H1 (cell line): ENCODE results near the gene IRF2BP1. TPM values are rescaled to one million over a fixed set of nuclear protein-coding genes. Genes with fewer than 3 reads are reported as not detected.

Experiments
- CTCF ChIA-PET: fragments of 300-600 bp; sonication (Branson Sonifier 250); formaldehyde crosslinking; loops from one replicate; lab custom pipeline; 2021; ENCODE audit not compliant: partially characterized antibody; lab: Charles Lee
- POLR2A ChIA-PET: fragments of 300-600 bp; sonication (Branson Sonifier 250); formaldehyde crosslinking; loops from one replicate; lab custom pipeline; 2021; ENCODE audit warnings: inconsistent platforms; ENCODE audit not compliant: partially characterized antibody; lab: Charles Lee
- DNase-seq, 2 experiments: peaks; one replicate each; pipeline versions ENCODE4 v3.0.0 to v3.0.0-alpha.2; 2010 to 2022; ENCODE audit warnings: low spot score in 2 of 2, low read depth in 1 of 2, mixed read lengths in 1 of 2
- FAIRE-seq: peaks from 2 replicates; lab custom pipeline; 2011; peaks lifted over from hg19 to GRCh38; lab: Jason Lieb, UNC
- H2AFZ ChIP-seq: 2 replicates; pipeline ENCODE4 v1.8.1; 2012; ENCODE audit warnings: low read length, inconsistent platforms
- H2AK5ac ChIP-seq: 2 replicates; pipeline ENCODE4 v1.6.1; 2013; ENCODE audit warnings: low read depth, low read length
- H2BK120ac ChIP-seq: replicated peaks from 2 replicates; pipeline ENCODE3; 2013; ENCODE audit warnings: low read depth, low read length, inconsistent platforms
- H2BK12ac ChIP-seq: 2 replicates; pipeline ENCODE4 v1.6.1; 2013; ENCODE audit warnings: low read depth, low read length
- H2BK15ac ChIP-seq: 2 replicates; pipeline ENCODE4 v1.6.1; 2013; ENCODE audit warnings: low read length
- H2BK20ac ChIP-seq: 2 replicates; pipeline ENCODE4 v1.6.1; 2013; ENCODE audit warnings: low read length
- H2BK5ac ChIP-seq: 2 replicates; pipeline ENCODE4 v1.6.1; 2013; ENCODE audit warnings: low read depth, low read length
- H3K14ac ChIP-seq: 2 replicates; pipeline ENCODE4 v1.6.1; 2013; ENCODE audit warnings: inconsistent platforms; ENCODE audit not compliant: insufficient read length
- H3K18ac ChIP-seq: 2 replicates; pipeline ENCODE4 v1.6.1; 2013; ENCODE audit warnings: low read length; ENCODE audit errors: extremely low read depth
- H3K23ac ChIP-seq: 2 replicates; pipeline ENCODE4 v1.6.1; 2013; ENCODE audit warnings: inconsistent platforms; ENCODE audit not compliant: insufficient read length
- H3K23me2 ChIP-seq: 2 replicates; pipeline ENCODE4 v1.6.1; 2013; ENCODE audit warnings: low read depth, low read length
- H3K27ac ChIP-seq: 2 replicates; pipeline ENCODE4 v1.6.1; 2011; ENCODE audit warnings: low read depth, low read length, inconsistent platforms
- H3K27me3 ChIP-seq, 4 experiments: replicated peaks in 1 of 4; 1 replicate in 1 of 4; 2 replicates in 3 of 4; pipeline versions ENCODE4 v1.6.1 to v1.8.1; 2011 to 2013; ENCODE audit warnings: low read length in 3 of 4, mild to moderate bottlenecking in 3 of 4, inconsistent platforms in 2 of 4, mixed read lengths in 2 of 4, moderate library complexity in 1 of 4; ENCODE audit not compliant: control insufficient read depth in 3 of 4, insufficient read depth in 3 of 4; ENCODE audit errors: extremely low read depth in 1 of 4
- H3K36me3 ChIP-seq, 4 experiments: 2 replicates each; pipeline versions ENCODE4 v1.6.1 to v1.8.1; 2011 to 2013; ENCODE audit warnings: mild to moderate bottlenecking in 4 of 4, low read length in 3 of 4, moderate library complexity in 2 of 4, control low read depth in 1 of 4, inconsistent platforms in 1 of 4; ENCODE audit not compliant: insufficient read depth in 4 of 4, control insufficient read depth in 2 of 4
- H3K4ac ChIP-seq: replicated peaks from 2 replicates; pipeline ENCODE3; 2013; ENCODE audit warnings: low read length, low read depth, mixed read lengths, inconsistent platforms; ENCODE audit not compliant: insufficient read length
- H3K4me1 ChIP-seq, 4 experiments: replicated peaks in 1 of 4; 1 replicate in 1 of 4; 2 replicates in 3 of 4; pipeline versions ENCODE4 v1.6.1 to v1.8.1; 2011 to 2013; ENCODE audit warnings: low read length in 3 of 4, inconsistent platforms in 2 of 4, mixed read lengths in 1 of 4; ENCODE audit not compliant: insufficient read depth in 4 of 4, control insufficient read depth in 3 of 4
- H3K4me2 ChIP-seq, 2 experiments: 2 replicates each; pipeline versions ENCODE4 v1.6.1 to v1.8.1; 2011 to 2013; ENCODE audit warnings: low read depth in 2 of 2, low read length in 2 of 2, control low read depth in 1 of 2, inconsistent platforms in 1 of 2, mild to moderate bottlenecking in 1 of 2; ENCODE audit not compliant: insufficient read depth in 1 of 2
- H3K4me3 ChIP-seq, 4 experiments: fragments of 200-600, 300-600 bp in 1 of 4; sonication (generic), shearing (Covaris generic), sonication (Bioruptor Twin) in 1 of 4; 2 replicates each; pipeline versions ENCODE4 v1.5.1 to v1.8.1; 2011 to 2016; ENCODE audit warnings: low read length in 4 of 4, low read depth in 3 of 4, control low read depth in 2 of 4, inconsistent platforms in 2 of 4, mild to moderate bottlenecking in 2 of 4, mixed read lengths in 1 of 4, moderate library complexity in 1 of 4; ENCODE audit not compliant: insufficient read depth in 2 of 4; ENCODE audit errors: extremely low read depth in 1 of 4
- H3K56ac ChIP-seq: replicated peaks from 2 replicates; pipeline ENCODE3; 2013; ENCODE audit warnings: low read depth, mild to moderate bottlenecking, mixed read lengths, low read length, inconsistent platforms; ENCODE audit not compliant: insufficient read length
- H3K79me1 ChIP-seq: 2 replicates; pipeline ENCODE4 v1.6.1; 2013; ENCODE audit warnings: low read depth, low read length, control low read depth
- H3K79me2 ChIP-seq, 2 experiments: 2 replicates each; pipeline versions ENCODE4 v1.6.1 to v1.8.1; 2012 to 2013; ENCODE audit warnings: low read length in 2 of 2, mild to moderate bottlenecking in 2 of 2, inconsistent platforms in 1 of 2; ENCODE audit not compliant: insufficient read depth in 2 of 2, control insufficient read depth in 1 of 2
- H3K9ac ChIP-seq, 4 experiments: replicated peaks in 1 of 4; 1 replicate in 1 of 4; 2 replicates in 3 of 4; pipeline versions ENCODE4 v1.6.1 to v1.8.1; 2011 to 2013; ENCODE audit warnings: low read depth in 3 of 4, low read length in 3 of 4, control low read depth in 2 of 4, mild to moderate bottlenecking in 2 of 4, moderate library complexity in 2 of 4, inconsistent platforms in 1 of 4; ENCODE audit errors: extremely low read depth in 1 of 4
- H3K9me3 ChIP-seq, 2 experiments: 2 replicates each; pipeline versions ENCODE4 v1.6.1 to v1.8.1; 2012 to 2013; ENCODE audit warnings: mild to moderate bottlenecking in 2 of 2, moderate library complexity in 2 of 2, control low read depth in 1 of 2, inconsistent platforms in 1 of 2, low read depth in 1 of 2, low read length in 1 of 2, mixed read lengths in 1 of 2; ENCODE audit not compliant: insufficient read depth in 2 of 2
- H4K20me1 ChIP-seq, 2 experiments: replicated peaks in 1 of 2; 2 replicates each; pipeline versions ENCODE3 to v1.8.1; 2011 to 2013; ENCODE audit warnings: inconsistent platforms in 2 of 2, low read length in 2 of 2, mild to moderate bottlenecking in 1 of 2; ENCODE audit not compliant: insufficient read depth in 2 of 2, control insufficient read depth in 1 of 2
- H4K5ac ChIP-seq: 2 replicates; pipeline ENCODE4 v1.6.1; 2013; ENCODE audit warnings: low read length, low read depth, mixed read lengths, inconsistent platforms; ENCODE audit not compliant: insufficient read length
- H4K8ac ChIP-seq: 2 replicates; pipeline ENCODE4 v1.8.0; 2013; ENCODE audit warnings: mild to moderate bottlenecking, moderate library complexity, low read length, inconsistent platforms; ENCODE audit not compliant: insufficient read depth; ENCODE audit errors: extremely low read depth
- H4K91ac ChIP-seq: replicated peaks from 2 replicates; pipeline ENCODE3; 2013; ENCODE audit warnings: low read length, mixed read lengths, inconsistent platforms; ENCODE audit not compliant: insufficient read length
- EP300 ChIP-seq, 2 experiments: IDR thresholded peaks; 1 replicate in 1 of 2; 2 replicates in 1 of 2; pipeline ENCODE4 v1.6.1; 2011 to 2012; ENCODE audit warnings: low read depth in 2 of 2, low read length in 2 of 2, mild to moderate bottlenecking in 2 of 2, borderline replicate concordance in 1 of 2, inconsistent platforms in 1 of 2, moderate library complexity in 1 of 2
- JUND ChIP-seq: IDR thresholded peaks from 2 replicates; pipeline ENCODE4 v1.6.1; 2011; ENCODE audit warnings: mild to moderate bottlenecking, improper control_type of control experiment, low read length
- KDM1A ChIP-seq: fragments of 200-600, 300-600 bp; sonication (generic); IDR thresholded peaks from 2 replicates; pipeline ENCODE4 v1.7.1; 2016; ENCODE audit warnings: mild to moderate bottlenecking, low read length, borderline replicate concordance
- KDM5A ChIP-seq: fragments of 200-600 bp; IDR thresholded peaks from 2 replicates; pipeline ENCODE4 v1.7.1; 2012; ENCODE audit warnings: mild to moderate bottlenecking, low read length, inconsistent platforms, mixed read lengths
- SP1 ChIP-seq: IDR thresholded peaks from 2 replicates; pipeline ENCODE4 v1.6.1; 2011; ENCODE audit warnings: low read depth, low read length
- WGBS, 2 experiments: shearing (Covaris generic) in 1 of 2; methylation state at CpG; one replicate each; pipeline versions ENCODE4 v1.1.6 to v1.1.7; 2013 to 2015; ENCODE audit warnings: low lambda C conversion rate in 2 of 2, mixed read lengths in 2 of 2, inconsistent platforms in 1 of 2, low coverage in 1 of 2, missing lambda C conversion rate in 1 of 2; ENCODE audit not compliant: insufficient replicate concordance in 2 of 2, insufficient coverage in 1 of 2, insufficient read length in 1 of 2; ENCODE audit errors: extremely low coverage in 1 of 2, missing lambda C conversion rate in 1 of 2; 5-methylcytosine and 5-hydroxymethylcytosine counted together
- polyA plus RNA-seq, 7 experiments: library from polyadenylated mRNA; depleted of rRNA in 3 of 7; stranded (reverse) in 5 of 7; unstranded in 2 of 7; fragments of >200 nt in 5 of 7; fragments of 200-250 nt in 2 of 7; gene quantifications; 1 replicate in 5 of 7; 2 replicates in 1 of 7; 4 replicates in 1 of 7; pipeline versions ENCODE4 v1.2.1 to v1.2.3, GENCODE V29; 2011 to 2013; ENCODE audit warnings: missing spikeins in 2 of 7, mixed read lengths in 2 of 7
- total RNA-seq: library from RNA; stranded (reverse); fragmentation: NEBNext Ultra II Directional; extraction: Animal tissue kit (Norgen Biotek cat#: 25700); gene quantifications from 2 replicates; pipeline ENCODE4 v1.2.1, GENCODE V29; 2021
- TF ChIP-seq, protein P1 (sequence below): IDR thresholded peaks from 2 replicates; pipeline ENCODE4 v1.6.1; 2012; ENCODE audit warnings: low read length, inconsistent platforms
- TF ChIP-seq, protein P2 (sequence below): IDR thresholded peaks from 2 replicates; pipeline ENCODE4 v1.6.1; 2012; ENCODE audit warnings: inconsistent platforms

Gene IRF2BP1
- total and polyA plus RNA-seq, 2 of the 8 experiments (the other 6 are each of a cell fraction or from before 2014, with no cell fraction given), result 12.1 to 24.4 TPM

- Histone ChIP-seq H3K79me1 (peaks cover 3% of the 10 kb centered on the region; the same call in 1 of the 2 replicates), H2BK5ac (peak overlapping the region; percentile 12; the same call in 1 of the 2 replicates), H3K4me1 (peaks cover 0 to 2% (median under 1%) of the 10 kb centered on the region in 4 experiments; a peak in 3 of 7 replicates), H2BK15ac (no peak overlapping the region; the same call in 1 of the 2 replicates), H4K20me1 (peaks cover 2 to 10% of the 10 kb centered on the region in 2 experiments), H3K4me2 (peak overlapping the region; percentile 88 to 95), H3K9ac (peak overlapping the region in 3 of 4 experiments; percentile 22 to 44 (median 35); a peak in 3 of 7 replicates), H2BK120ac (no peak overlapping the region), H3K23ac (no peak overlapping the region), H3K36me3 (peaks cover 0 to 8% (median 2%) of the 10 kb centered on the region in 4 experiments; a peak in 3 of 8 replicates), H2AFZ (peak overlapping the region; percentile 70; the same call in 1 of the 2 replicates), H3K79me2 (no peaks in the 10 kb centered on the region), H3K56ac (peak overlapping the region; percentile 74), H4K8ac (peak overlapping the region; percentile 35; the same call in 1 of the 2 replicates), H3K23me2 (peaks cover 22% of the 10 kb centered on the region; the same call in 1 of the 2 replicates), H3K9me3 (no peaks in the 10 kb centered on the region), H2AK5ac (no peak overlapping the region), H2BK20ac (no peak overlapping the region), H3K4me3 (peak overlapping the region; percentile 48 to 76 (median 72)), H3K14ac (no peak overlapping the region), H4K5ac (peak overlapping the region; percentile 80), H3K27me3 (peaks cover 0 to 16% (median 11%) of the 10 kb centered on the region in 4 experiments; a peak in 6 of 7 replicates), H3K27ac (peak overlapping the region; percentile 43; the same call in 1 of the 2 replicates), H2BK12ac (peak overlapping the region; percentile 22; the same call in 1 of the 2 replicates), H3K18ac (peak overlapping the region; percentile 73), H4K91ac (peak overlapping the region; percentile 58), H3K4ac (no peak overlapping the region)
- WGBS, 2 experiments, result 5% methylated on average over 69 of the region's 73 CpGs; no CpG with 5 or more reads in 1 of the 2 experiments
- POLR2A ChIA-PET, result interaction anchor here (0.6 to 3.4 kb wide), 18 partner anchors 9 to 807 kb away, joined by 3 to 21 read pairs (median 4); partner anchors contain the start of genes DMWD, FOXA3, IRF2BP1 and NANOS2
- FAIRE-seq, result peak; percentile 71
- DNase-seq, result peak; percentile 95 to 100
- CTCF ChIA-PET, result interaction anchor here (0.6 to 3.3 kb wide), 18 partner anchors 10 to 343 kb away, joined by 3 to 19 read pairs (median 4); partner anchors contain the start of genes IRF2BP1 and NANOS2
- TF ChIP-seq EP300 (IDR thresholded peaks at IDR 0.05; ENCODE audit: borderline replicate concordance in 1 of 2, low read depth in 2 of 2, low read length in 2 of 2) (no peak), KDM5A (no peak), SP1 (peak; percentile 62; the same call in 1 of the 2 replicates), JUND (no peak), KDM1A (no peak)
- TF ChIP-seq, protein P1, sequence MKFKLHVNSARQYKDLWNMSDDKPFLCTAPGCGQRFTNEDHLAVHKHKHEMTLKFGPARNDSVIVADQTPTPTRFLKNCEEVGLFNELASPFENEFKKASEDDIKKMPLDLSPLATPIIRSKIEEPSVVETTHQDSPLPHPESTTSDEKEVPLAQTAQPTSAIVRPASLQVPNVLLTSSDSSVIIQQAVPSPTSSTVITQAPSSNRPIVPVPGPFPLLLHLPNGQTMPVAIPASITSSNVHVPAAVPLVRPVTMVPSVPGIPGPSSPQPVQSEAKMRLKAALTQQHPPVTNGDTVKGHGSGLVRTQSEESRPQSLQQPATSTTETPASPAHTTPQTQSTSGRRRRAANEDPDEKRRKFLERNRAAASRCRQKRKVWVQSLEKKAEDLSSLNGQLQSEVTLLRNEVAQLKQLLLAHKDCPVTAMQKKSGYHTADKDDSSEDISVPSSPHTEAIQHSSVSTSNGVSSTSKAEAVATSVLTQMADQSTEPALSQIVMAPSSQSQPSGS, result no peak
- TF ChIP-seq, protein P2, sequence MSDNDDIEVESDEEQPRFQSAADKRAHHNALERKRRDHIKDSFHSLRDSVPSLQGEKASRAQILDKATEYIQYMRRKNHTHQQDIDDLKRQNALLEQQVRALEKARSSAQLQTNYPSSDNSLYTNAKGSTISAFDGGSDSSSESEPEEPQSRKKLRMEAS, result peak; percentile 59
Observed at GRCh38 chr19:45902651-45903625, 17.0 kb upstream of the IRF2BP1 start.
